Heart left ventricle (tissue), 16 donors: ENCODE measurements around the gene ABHD16B. TPM values are rescaled to one million over a fixed set of nuclear protein-coding genes. Genes with fewer than 3 reads are reported as not detected.
A peak's percentile ranks its signal among the peaks of the same experiment; 100 is the strongest.

Experiments
- ATAC-seq, 4 donors: fragments of 200-7000 bp; cut with Tn5 transposase; one replicate each; pipeline ENCODE4 v1.9.1; 2020 to 2022; ENCODE audit warnings: moderate library complexity in 4 of 4, mild to moderate bottlenecking in 3 of 4, moderate number of reproducible peaks in 1 of 4
- DNase-seq, 5 donors: peaks; one replicate each; pipeline ENCODE4 v3.0.0-alpha.2; 2020
- H3K27ac ChIP-seq, 12 donors: fragments of 200-600 bp; sonication (generic) in 4 of 12; one replicate each; pipeline versions ENCODE4 v1.5.0 to v1.8.0; 2016 to 2022; ENCODE audit warnings: mild to moderate bottlenecking in 2 of 12
- H3K27me3 ChIP-seq, 9 donors: fragments of 200-600 bp; sonication (generic) in 2 of 9; one replicate each; pipeline versions ENCODE4 v1.5.1 to v1.8.0; 2016 to 2022; ENCODE audit warnings: mild to moderate bottlenecking in 3 of 9
- H3K36me3 ChIP-seq, 9 donors: fragments of 200-600 bp; sonication (generic) in 2 of 9; one replicate each; pipeline versions ENCODE4 v1.5.0 to v1.8.0; 2018 to 2022; ENCODE audit warnings: mild to moderate bottlenecking in 2 of 9
- H3K4me1 ChIP-seq, 12 donors: fragments of 200-600 bp; sonication (generic) in 4 of 12; one replicate each; pipeline versions ENCODE4 v1.5.0 to v1.8.0; 2016 to 2022; ENCODE audit warnings: mild to moderate bottlenecking in 3 of 12
- H3K4me3 ChIP-seq, 12 donors: fragments of 200-600 bp; sonication (generic) in 4 of 12; one replicate each; pipeline versions ENCODE4 v1.5.0 to v1.8.0; 2017 to 2022; ENCODE audit warnings: mild to moderate bottlenecking in 9 of 12, moderate library complexity in 4 of 12
- H3K9me3 ChIP-seq, 12 donors: fragments of 200-600 bp; sonication (generic) in 4 of 12; one replicate each; pipeline versions ENCODE4 v1.5.0 to v1.8.0; 2016 to 2022; ENCODE audit warnings: mild to moderate bottlenecking in 1 of 12
- POLR2A ChIP-seq, 2 donors: fragments of 450-650 bp; IDR thresholded peaks; one replicate each; pipeline ENCODE4 v1.6.1; 2017; ENCODE audit warnings: antibody characterized with exemption in 2 of 2, mild to moderate bottlenecking in 2 of 2, moderate library complexity in 2 of 2
- WGBS, 4 donors: extraction: QIAGEN DNeasy Blood & Tissue Kit in 2 of 4; methylation state at CpG; one replicate each; pipeline versions ENCODE4 v1.1.5 to v1.1.7; 2013 to 2018; 5-methylcytosine and 5-hydroxymethylcytosine counted together
- intact Hi-C, 10 donors: fragments of 100-400 bp; cut with DNase I; formaldehyde crosslinking; loops; one replicate each; pipeline versions ENCODE4 v1.11.1 to v1.14.2; 2022
- polyA plus RNA-seq, 2 donors: library from polyadenylated mRNA; stranded (reverse); fragments of 200-250 nt; gene quantifications; one replicate each; pipeline ENCODE4 v1.2.3, GENCODE V29; 2013
- total RNA-seq, 9 donors: library from RNA; depleted of rRNA in 2 of 9; stranded (reverse); fragments of >200 nt in 2 of 9; fragmentation: NEBNext Ultra II Directional in 3 of 9; extraction: Animal tissue kit (Norgen Biotek cat#: 25700) in 3 of 9; gene quantifications; one replicate each; pipeline versions ENCODE4 v1.1.0 to v1.2.4, GENCODE V29; 2016 to 2023
- TF ChIP-seq, protein P1 (sequence below), 12 donors: fragments of 200-600 bp; sonication (generic) in 4 of 12; IDR thresholded peaks; one replicate each; pipeline versions ENCODE4 v1.5.0 to v1.8.0; 2018 to 2022; ENCODE audit warnings: antibody characterized with exemption in 12 of 12, mild to moderate bottlenecking in 5 of 12
- donor health status: ischemic (EF 13 %, LVEDD 7.1; RV severe dilation, severe dysfunction).
- donor health status: healthy with polysubstance abuse.
- donor health status: DM: no; HTN: yes; CAD: no.
- donor health status: DM: no; HTN: no; CAD: no.
- donor health status: ischemic (EF 25% LVEDD 6.9; RV normal size, moderate dysfunction).
- donor health status: ischemic (EF 25% LVEDD 5.7; RV mildly dilated, moderate dysfunction).
- donor health status: healthy.
- donor health status: DM: yes; HTN: yes; CAD: no.
- donor health status: ischemic (EF 35%, LVEDD 5.7; RV mildly dilated, moderate dysfunction).
- donor health status: nonischemic (EF 11% LVEDD 7.7; RV severe dilation, severe dysfunction).
- donor health status: DM: yes; HTN: yes; CAD: no.
- donor health status: PGD.
- donor health status: ischemic (EF 29% LVEDD 5.4; RV normal size, mild dysfunction).
- donor health status: nonischemic (EF 23%, LVEDD 6.1; RV moderate dilation, normal function).

The ABHD16B gene
- total and polyA plus RNA-seq, 11 donors, result 0.12 to 0.72 TPM; not detected in 9

DNA sequence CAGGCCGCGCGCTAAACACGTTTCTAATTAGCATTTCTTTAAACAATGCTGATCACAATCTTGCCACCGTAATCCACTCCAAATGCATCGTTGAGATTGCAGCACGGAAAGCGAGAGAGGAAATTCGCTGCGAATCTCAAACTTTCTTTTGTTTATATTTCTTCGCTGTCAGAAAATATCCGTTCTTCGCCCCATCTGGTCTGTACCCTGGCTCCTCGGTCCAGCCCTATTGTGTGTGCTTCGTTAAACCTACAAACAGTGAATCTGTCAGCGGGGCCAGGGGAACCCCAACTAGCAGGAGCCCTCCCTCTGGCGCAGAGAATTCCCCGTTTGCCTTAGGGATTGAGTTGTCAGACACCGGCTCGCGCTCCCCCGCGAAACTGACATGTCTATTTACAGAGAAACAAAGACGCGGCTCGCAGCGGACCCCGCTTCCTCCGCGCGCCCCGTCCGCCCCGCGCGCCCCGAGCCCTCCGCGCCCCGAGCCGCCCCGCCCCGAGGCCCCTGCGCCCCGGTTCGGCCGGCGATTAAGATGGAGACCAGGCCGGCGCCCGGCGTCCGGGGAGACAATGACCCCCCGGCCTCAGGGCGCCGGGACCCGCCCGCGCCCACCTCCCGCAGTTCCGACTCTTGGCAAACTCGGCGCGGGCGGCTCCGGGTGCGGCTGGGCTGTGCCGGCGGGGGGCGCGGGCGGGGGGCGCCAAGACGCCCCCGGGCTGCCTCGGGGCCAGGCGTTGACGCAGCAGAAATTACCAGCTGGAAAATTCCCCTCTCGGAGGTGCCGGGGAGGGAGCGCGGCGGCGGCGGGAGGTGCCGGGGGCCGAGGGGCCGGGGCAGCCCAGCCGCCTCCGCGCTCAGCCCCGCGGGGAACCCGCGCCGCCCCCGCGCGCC lies 31.1 kb upstream of the ABHD16B start:
- H3K9me3 ChIP-seq, result no peaks in the 10 kb centered on the region
- DNase-seq (peak in 2 of 5 donors; percentile 44 to 48), ATAC-seq (no peak)
- intact Hi-C loops, result loop anchor here in 8 of 10 donors (2.0 to 5.0 kb wide), 6 partner anchors 25 to 88 kb away; partner anchors contain the start of gene ABHD16B (in 2 of the 8)
- peaks cover 0 to 27% (median 0%) of the 10 kb centered on the region in 9 donors for H3K27me3 ChIP-seq
- 1% methylated on average over 29 to 99 of the region's 99 CpGs for WGBS, 4 donors
- TF ChIP-seq, protein P1, sequence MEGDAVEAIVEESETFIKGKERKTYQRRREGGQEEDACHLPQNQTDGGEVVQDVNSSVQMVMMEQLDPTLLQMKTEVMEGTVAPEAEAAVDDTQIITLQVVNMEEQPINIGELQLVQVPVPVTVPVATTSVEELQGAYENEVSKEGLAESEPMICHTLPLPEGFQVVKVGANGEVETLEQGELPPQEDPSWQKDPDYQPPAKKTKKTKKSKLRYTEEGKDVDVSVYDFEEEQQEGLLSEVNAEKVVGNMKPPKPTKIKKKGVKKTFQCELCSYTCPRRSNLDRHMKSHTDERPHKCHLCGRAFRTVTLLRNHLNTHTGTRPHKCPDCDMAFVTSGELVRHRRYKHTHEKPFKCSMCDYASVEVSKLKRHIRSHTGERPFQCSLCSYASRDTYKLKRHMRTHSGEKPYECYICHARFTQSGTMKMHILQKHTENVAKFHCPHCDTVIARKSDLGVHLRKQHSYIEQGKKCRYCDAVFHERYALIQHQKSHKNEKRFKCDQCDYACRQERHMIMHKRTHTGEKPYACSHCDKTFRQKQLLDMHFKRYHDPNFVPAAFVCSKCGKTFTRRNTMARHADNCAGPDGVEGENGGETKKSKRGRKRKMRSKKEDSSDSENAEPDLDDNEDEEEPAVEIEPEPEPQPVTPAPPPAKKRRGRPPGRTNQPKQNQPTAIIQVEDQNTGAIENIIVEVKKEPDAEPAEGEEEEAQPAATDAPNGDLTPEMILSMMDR (IDR thresholded peaks at IDR 0.05), result no peak
- no peak for TF ChIP-seq POLR2A (IDR thresholded peaks at IDR 0.05)
- peak overlapping the region; percentile 66 to 94 (median 88) for H3K27ac ChIP-seq
- H3K4me1 ChIP-seq, result peaks cover 13 to 81% (median 59%) of the 10 kb centered on the region in 12 donors
- peaks cover 0 to 3% (median 0%) of the 10 kb centered on the region in 9 donors for H3K36me3 ChIP-seq
- H3K4me3 ChIP-seq, result peak overlapping the region; percentile 48 to 99 (median 79)

GRCh38 chr20:63830841-63831588 lies 30.3 kb upstream of the ABHD16B start, which contains the start of gene ZBTB46:
Gene ZBTB46, minus strand, starts transcription at chr20:63831264. Its CDS starts 40,507 bp downstream, at chr20:63790757.
- peaks cover 0 to 1% (median 0%) of the 10 kb centered on the region in 9 donors for H3K36me3 ChIP-seq
- peak in 1 of 2 donors; percentile 10 for TF ChIP-seq POLR2A (IDR thresholded peaks at IDR 0.05)
- TF ChIP-seq, protein P1 (IDR thresholded peaks at IDR 0.05), result no peak
- H3K4me3 ChIP-seq, result peak within 1 kb of the TSS; percentile 48 to 99 (median 79)
- ATAC-seq, result peak in 3 of 4 donors; percentile 11 to 44 (median 28)
- 0 to 2% (median 1%) methylated on average over 6 to 147 of the region's 147 CpGs for WGBS, 4 donors
- peak within 1 kb of the TSS; percentile 80 to 97 (median 90) for H3K27ac ChIP-seq
- intact Hi-C loops, result loop anchor here in 3 of 10 donors (2.0 to 5.0 kb wide), 3 partner anchors 24 to 44 kb away; no protein-coding TSS in a partner anchor
- peaks cover 13 to 77% (median 60%) of the 10 kb centered on the region in 12 donors for H3K4me1 ChIP-seq
- peak; percentile 62 to 86 (median 80) for DNase-seq
- H3K9me3 ChIP-seq, result no peaks in the 10 kb centered on the region
- peaks cover 0 to 27% (median 0%) of the 10 kb centered on the region in 9 donors for H3K27me3 ChIP-seq

- intact Hi-C loops, result loop anchor here in 3 of 10 donors (2.0 to 5.0 kb wide), 3 partner anchors 23 to 44 kb away; no protein-coding TSS in a partner anchor
- peak overlapping the region; percentile 40 to 99 (median 66) for H3K4me3 ChIP-seq
- H3K4me1 ChIP-seq, result peaks cover 13 to 71% (median 56%) of the 10 kb centered on the region in 12 donors
- H3K27ac ChIP-seq, result peak overlapping the region; percentile 80 to 97 (median 88)
- TF ChIP-seq, protein P1 (IDR thresholded peaks at IDR 0.05), result no peak
- TF ChIP-seq POLR2A (IDR thresholded peaks at IDR 0.05), result no peak
- 0 to 1% (median 0%) methylated on average over 1 to 55 of the region's 55 CpGs for WGBS, 4 donors
- H3K27me3 ChIP-seq, result peaks cover 0 to 27% (median 0%) of the 10 kb centered on the region in 9 donors
- ATAC-seq, result no peak
- no peaks in the 10 kb centered on the region for H3K9me3 ChIP-seq
- no peaks in the 10 kb centered on the region for H3K36me3 ChIP-seq
- DNase-seq, result no peak
Measured at GRCh38 chr20:63831646-63831992, 29.7 kb upstream of the ABHD16B start.
